Esophagus squamous epithelium (tissue), 5 donors: ENCODE results near the gene PURA. TPM values are rescaled to one million over a fixed set of nuclear protein-coding genes. Genes with fewer than 3 reads are reported as not detected.

Experiments used
- DNase-seq: peaks from one replicate; lab custom pipeline; 2025; lab: John Stamatoyannopoulos, UW
- H3K27ac ChIP-seq, 4 donors: fragments of 200-600 bp; sonication (generic); one replicate each; pipeline ENCODE4 v1.5.1; 2016 to 2019; ENCODE audit warnings: mild to moderate bottlenecking in 1 of 4
- H3K27me3 ChIP-seq, 4 donors: fragments of 200-600 bp; sonication (generic); 1 replicate in 3 of 4; 2 replicates in 1 of 4; pipeline versions ENCODE4 v1.5.1 to v1.6.0; 2017 to 2021; ENCODE audit warnings: antibody characterized with exemption in 1 of 4
- H3K36me3 ChIP-seq, 3 donors: fragments of 200-600 bp; sonication (generic); one replicate each; pipeline ENCODE4 v1.5.1; 2016 to 2019
- H3K4me1 ChIP-seq, 3 donors: fragments of 200-600 bp; sonication (generic); one replicate each; pipeline ENCODE4 v1.5.1; 2017 to 2019
- H3K4me3 ChIP-seq, 4 donors: fragments of 200-600 bp; sonication (generic); 1 replicate in 3 of 4; 2 replicates in 1 of 4; pipeline ENCODE4 v1.5.1; 2016 to 2019; ENCODE audit warnings: mild to moderate bottlenecking in 2 of 4, moderate library complexity in 1 of 4
- H3K9me3 ChIP-seq, 3 donors: fragments of 200-600 bp; sonication (generic); one replicate each; pipeline ENCODE4 v1.5.1; 2016 to 2019
- CTCF ChIP-seq, 6 experiments: fragments of 450-650 bp in 4 of 6; fragments of 200-600 bp in 2 of 6; sonication (generic) in 2 of 6; IDR thresholded peaks; one replicate each; pipeline ENCODE4 v1.5.1; 2016 to 2019; ENCODE audit warnings: antibody characterized with exemption in 6 of 6, mild to moderate bottlenecking in 4 of 6, moderate library complexity in 4 of 6
- POLR2A ChIP-seq, 4 donors: fragments of 450-650 bp; IDR thresholded peaks; one replicate each; pipeline ENCODE4 v1.6.1; 2017; ENCODE audit warnings: antibody characterized with exemption in 4 of 4, mild to moderate bottlenecking in 4 of 4, moderate library complexity in 3 of 4
- WGBS, 2 donors: methylation state at CpG; one replicate each; pipeline ENCODE4 v1.1.5; 2018; 5-methylcytosine and 5-hydroxymethylcytosine counted together
- intact Hi-C: fragments of 100-400 bp; cut with DNase I; formaldehyde crosslinking; loops from one replicate; pipeline ENCODE4 v1.15.0; 2022
- total RNA-seq, 4 donors: library from RNA; depleted of rRNA; stranded (reverse); fragments of >200 nt; gene quantifications; one replicate each; pipeline ENCODE4 v1.1.0, GENCODE V29; 2016
- donor health status: DM: yes; HTN: yes; CAD: no.

The PURA gene
- total RNA-seq, 4 donors from 2014 or later: 8.2 to 18.9 (median 10.6) TPM

GRCh38 chr5:140141241-140141640 lies 27.3 kb downstream of the PURA start:
- Histone ChIP-seq H3K9me3 (no peaks in the 10 kb centered on the region), H3K4me1 (peaks cover 13 to 35% (median 32%) of the 10 kb centered on the region in 3 donors), H3K4me3 (no peak overlapping the region), H3K27me3 (peaks cover 0 to 10% (median 0%) of the 10 kb centered on the region in 4 donors), H3K27ac (peak overlapping the region in 1 of 4 donors; percentile 40), H3K36me3 (no peaks in the 10 kb centered on the region)
- no peak for DNase-seq
- TF ChIP-seq POLR2A (IDR thresholded peaks at IDR 0.05): no peak
- no peak for TF ChIP-seq CTCF (IDR thresholded peaks at IDR 0.05)
- intact Hi-C loops: no loop called here

GRCh38 chr5:140142246-140142645 lies 28.3 kb downstream of the PURA start:
- H3K27me3 ChIP-seq: peaks cover 0 to 13% (median 0%) of the 10 kb centered on the region in 4 donors
- intact Hi-C loops: no loop called here
- H3K4me3 ChIP-seq: no peak overlapping the region
- H3K9me3 ChIP-seq: no peaks in the 10 kb centered on the region
- DNase-seq: no peak
- WGBS, 2 donors: 79 to 94% methylated on average over 2 to 4 of the region's 5 CpGs
- no peaks in the 10 kb centered on the region for H3K36me3 ChIP-seq
- H3K4me1 ChIP-seq: peaks cover 15 to 41% (median 35%) of the 10 kb centered on the region in 3 donors
- TF ChIP-seq POLR2A (IDR thresholded peaks at IDR 0.05) (no peak), CTCF (IDR thresholded peaks at IDR 0.05) (no peak)
- H3K27ac ChIP-seq: no peak overlapping the region

- 83 to 89% methylated on average over 5 to 7 of the region's 7 CpGs for WGBS, 2 donors
Observed at GRCh38 chr5:140142856-140143255, 28.9 kb downstream of the PURA start.

GRCh38 chr5:140143521-140144258 lies 29.8 kb downstream of the PURA start:
- TF ChIP-seq CTCF (IDR thresholded peaks at IDR 0.05) (no peak), POLR2A (IDR thresholded peaks at IDR 0.05) (no peak)
- 87 to 91% methylated on average over 3 of the region's 3 CpGs for WGBS, 2 donors
- intact Hi-C loops: no loop called here
- peaks cover 15 to 41% (median 35%) of the 10 kb centered on the region in 3 donors for H3K4me1 ChIP-seq
- no peaks in the 10 kb centered on the region for H3K36me3 ChIP-seq
- no peak overlapping the region for H3K4me3 ChIP-seq
- DNase-seq: no peak
- H3K27ac ChIP-seq: no peak overlapping the region
- H3K27me3 ChIP-seq: peaks cover 0 to 13% (median 0%) of the 10 kb centered on the region in 4 donors
- H3K9me3 ChIP-seq: no peaks in the 10 kb centered on the region

More at GRCh38 chr5:140142856-140143255, 28.9 kb downstream of the PURA start:
- TF ChIP-seq CTCF (IDR thresholded peaks at IDR 0.05) (no peak), POLR2A (IDR thresholded peaks at IDR 0.05) (no peak)
- intact Hi-C loops: no loop called here
- DNase-seq: no peak
- no peaks in the 10 kb centered on the region for H3K9me3 ChIP-seq
- H3K4me1 ChIP-seq: peaks cover 15 to 41% (median 35%) of the 10 kb centered on the region in 3 donors
- H3K27me3 ChIP-seq: peaks cover 0 to 13% (median 0%) of the 10 kb centered on the region in 4 donors
- H3K27ac ChIP-seq: no peak overlapping the region
- no peak overlapping the region for H3K4me3 ChIP-seq
- H3K36me3 ChIP-seq: no peaks in the 10 kb centered on the region

- H3K4me1 ChIP-seq: peaks cover 15 to 39% (median 34%) of the 10 kb centered on the region in 3 donors
- H3K9me3 ChIP-seq: no peaks in the 10 kb centered on the region
- TF ChIP-seq POLR2A (IDR thresholded peaks at IDR 0.05): no peak
- TF ChIP-seq CTCF (IDR thresholded peaks at IDR 0.05): no peak
- H3K36me3 ChIP-seq: no peaks in the 10 kb centered on the region
- intact Hi-C loops: no loop called here
- 68 to 89% methylated on average over 2 to 3 of the region's 3 CpGs for WGBS, 2 donors
- H3K4me3 ChIP-seq: peak overlapping the region in 1 of 4 donors; percentile 70
- DNase-seq: no peak
- H3K27ac ChIP-seq: no peak overlapping the region
- peaks cover 0 to 13% (median 0%) of the 10 kb centered on the region in 4 donors for H3K27me3 ChIP-seq
Observed at GRCh38 chr5:140145256-140145655, 31.3 kb downstream of the PURA start.
